Osteocyte (in vitro differentiated cells): Measurements from ENCODE around the gene UBFD1. TPM values are rescaled to one million over a fixed set of nuclear protein-coding genes. Genes with fewer than 3 reads are reported as not detected.

Experiments used
- DNase-seq: peaks from one replicate; pipeline ENCODE4 v3.0.0; 2021; ENCODE audit warnings: mixed read lengths; ENCODE audit not compliant: unreplicated experiment; ENCODE audit errors: extremely low spot score
- H3K27ac Mint-ChIP-seq: one replicate; pipeline ENCODE4 v1.8.0; 2021; ENCODE audit warnings: mild to moderate bottlenecking, mixed read lengths; ENCODE audit not compliant: unreplicated experiment
- H3K27me3 Mint-ChIP-seq: one replicate; pipeline ENCODE4 v1.8.0; 2021; ENCODE audit warnings: mixed read lengths; ENCODE audit not compliant: unreplicated experiment
- H3K36me3 Mint-ChIP-seq: one replicate; pipeline ENCODE4 v1.8.0; 2021; ENCODE audit warnings: mixed read lengths; ENCODE audit not compliant: unreplicated experiment
- H3K4me1 Mint-ChIP-seq: one replicate; pipeline ENCODE4 v1.8.0; 2021; ENCODE audit warnings: mixed read lengths; ENCODE audit not compliant: unreplicated experiment
- H3K4me3 Mint-ChIP-seq: one replicate; pipeline ENCODE4 v1.8.0; 2021; ENCODE audit warnings: mild to moderate bottlenecking, moderate library complexity, mixed read lengths; ENCODE audit not compliant: unreplicated experiment
- H3K9me3 Mint-ChIP-seq: one replicate; pipeline ENCODE4 v1.8.0; 2021; ENCODE audit warnings: mixed read lengths; ENCODE audit not compliant: unreplicated experiment
- CTCF ChIP-seq: fragments of 200-600 bp; sonication (generic); IDR thresholded peaks from 2 replicates; pipeline ENCODE4 v1.5.0; 2021; ENCODE audit warnings: antibody characterized with exemption, mild to moderate bottlenecking, moderate library complexity
- total RNA-seq: library from RNA; stranded (reverse); gene quantifications from 2 replicates; pipeline ENCODE4 v1.2.1, GENCODE V29; 2021

The UBFD1 gene
- total RNA-seq, 1 donor from 2014 or later = 100 TPM

- no peak overlapping the region for H3K4me3 Mint-ChIP-seq
- peaks cover 36% of the 10 kb centered on the region for H3K36me3 Mint-ChIP-seq
- DNase-seq = no peak
- no peaks in the 10 kb centered on the region for H3K4me1 Mint-ChIP-seq
- H3K27me3 Mint-ChIP-seq = no peaks in the 10 kb centered on the region
- TF ChIP-seq CTCF = no peak
- H3K27ac Mint-ChIP-seq = no peak overlapping the region
- no peaks in the 10 kb centered on the region for H3K9me3 Mint-ChIP-seq
These were observed 36.3 kb upstream of the UBFD1 start for GRCh38 chr16:23521037-23521743.

GRCh38 chr16:23521965-23522364, 35.6 kb upstream of the UBFD1 start:
- DNase-seq = no peak
- H3K27me3 Mint-ChIP-seq = no peaks in the 10 kb centered on the region
- no peak overlapping the region for H3K27ac Mint-ChIP-seq
- TF ChIP-seq CTCF = no peak
- H3K4me3 Mint-ChIP-seq = no peak overlapping the region
- H3K36me3 Mint-ChIP-seq = peaks cover 36% of the 10 kb centered on the region
- H3K9me3 Mint-ChIP-seq = no peaks in the 10 kb centered on the region
- H3K4me1 Mint-ChIP-seq = no peaks in the 10 kb centered on the region

- DNase-seq = no peak
- no peak overlapping the region for H3K27ac Mint-ChIP-seq
- H3K9me3 Mint-ChIP-seq = no peaks in the 10 kb centered on the region
- peaks cover 40% of the 10 kb centered on the region for H3K36me3 Mint-ChIP-seq
- H3K4me3 Mint-ChIP-seq = no peak overlapping the region
- H3K4me1 Mint-ChIP-seq = no peaks in the 10 kb centered on the region
- H3K27me3 Mint-ChIP-seq = no peaks in the 10 kb centered on the region
- no peak for TF ChIP-seq CTCF
These were observed 34.2 kb upstream of the UBFD1 start for GRCh38 chr16:23523321-23523720.

- Mint-ChIP-seq H3K4me1 (no peaks in the 10 kb centered on the region), H3K27ac (no peak overlapping the region), H3K27me3 (no peaks in the 10 kb centered on the region), H3K9me3 (no peaks in the 10 kb centered on the region), H3K4me3 (no peak overlapping the region), H3K36me3 (peaks cover 43% of the 10 kb centered on the region)
- no peak for DNase-seq
- no peak for TF ChIP-seq CTCF
These were observed 33.6 kb upstream of the UBFD1 start for GRCh38 chr16:23523876-23524385.

- no peaks in the 10 kb centered on the region for H3K27me3 Mint-ChIP-seq
- H3K36me3 Mint-ChIP-seq = peaks cover 39% of the 10 kb centered on the region
- DNase-seq = no peak
- no peak overlapping the region for H3K4me3 Mint-ChIP-seq
- H3K27ac Mint-ChIP-seq = no peak overlapping the region
- H3K4me1 Mint-ChIP-seq = no peaks in the 10 kb centered on the region
- no peaks in the 10 kb centered on the region for H3K9me3 Mint-ChIP-seq
- TF ChIP-seq CTCF = no peak
These were observed 32.6 kb upstream of the UBFD1 start for GRCh38 chr16:23524886-23525285.
